MM.1S (cell line): Measurements from ENCODE around the gene SPATA31E1.

Experiments used
- DNase-seq: peaks from one replicate; pipeline ENCODE4 v3.0.0-alpha.2; 2015
- H2AFZ ChIP-seq: fragments of 300-600 bp; sonication (generic); 2 replicates; pipeline ENCODE4 v1.6.0; 2016; ENCODE audit warnings: antibody characterized with exemption, low read length
- H3F3A ChIP-seq: fragments of 300-600 bp; sonication (generic); 2 replicates; pipeline ENCODE4 v1.6.1; 2016; ENCODE audit warnings: mild to moderate bottlenecking, antibody characterized with exemption, low read length, moderate library complexity, mixed read lengths; ENCODE audit not compliant: insufficient read depth
- H3K27ac ChIP-seq: fragments of 300-600 bp; sonication (generic); 2 replicates; pipeline ENCODE4 v1.5.1; 2016; ENCODE audit warnings: mild to moderate bottlenecking, low read length
- H3K27me3 ChIP-seq: fragments of 300-600 bp; sonication (generic); replicated peaks from 2 replicates; pipeline ENCODE4 v1.6.0; 2016; ENCODE audit warnings: low read length; ENCODE audit not compliant: insufficient read depth
- H3K36me3 ChIP-seq: fragments of 300-600 bp; sonication (generic); replicated peaks from 2 replicates; pipeline ENCODE4 v1.6.1; 2016; ENCODE audit warnings: mild to moderate bottlenecking, low read length, mixed read lengths; ENCODE audit not compliant: insufficient read depth
- H3K4me1 ChIP-seq: fragments of 300-600 bp; sonication (generic); 2 replicates; pipeline ENCODE4 v1.6.1; 2016; ENCODE audit warnings: low read length, mixed read lengths
- H3K4me2 ChIP-seq: fragments of 300-600 bp; sonication (generic); 2 replicates; pipeline ENCODE4 v1.6.0; 2016; ENCODE audit warnings: low read depth, low read length
- H3K4me3 ChIP-seq: fragments of 300-600 bp; sonication (generic); 2 replicates; pipeline ENCODE4 v1.5.1; 2016; ENCODE audit warnings: low read length, mixed read lengths
- H3K79me2 ChIP-seq: fragments of 300-600 bp; sonication (generic); 2 replicates; pipeline ENCODE4 v1.6.1; 2016; ENCODE audit warnings: mixed run types, low read length, mixed read lengths
- H3K9ac ChIP-seq: fragments of 300-600 bp; sonication (generic); 2 replicates; pipeline ENCODE4 v1.6.1; 2016; ENCODE audit warnings: low read length, mixed read lengths
- H3K9me2 ChIP-seq: fragments of 300-600 bp; sonication (generic); replicated peaks from 2 replicates; pipeline ENCODE4 v1.6.1; 2016; ENCODE audit warnings: mild to moderate bottlenecking, low read length, mixed read lengths; ENCODE audit not compliant: insufficient read depth
- H3K9me3 ChIP-seq: fragments of 300-600 bp; sonication (generic); replicated peaks from 2 replicates; pipeline ENCODE4 v1.6.1; 2016; ENCODE audit warnings: mild to moderate bottlenecking, low read length, mixed read lengths; ENCODE audit not compliant: insufficient read depth
- H4K20me1 ChIP-seq: fragments of 300-600 bp; sonication (generic); 2 replicates; pipeline ENCODE4 v1.6.1; 2016; ENCODE audit warnings: mild to moderate bottlenecking, low read length, moderate library complexity, mixed read lengths; ENCODE audit not compliant: insufficient read depth
- CTCF ChIP-seq: fragments of 300-600 bp; sonication (generic); IDR thresholded peaks from 2 replicates; pipeline ENCODE4 v1.5.1; 2016; ENCODE audit warnings: antibody characterized with exemption, low read length, mixed read lengths
- EZH2 ChIP-seq: fragments of 300-600 bp; sonication (generic); optimal IDR thresholded peaks from 2 replicates; pipeline ENCODE3; 2017; ENCODE audit warnings: low read depth, mild to moderate bottlenecking, antibody characterized with exemption, low read length, mixed read lengths
- EZH2phosphoT487 ChIP-seq: fragments of 300-600 bp; sonication (generic); IDR thresholded peaks from 2 replicates; pipeline ENCODE4 v1.6.1; 2018; ENCODE audit warnings: antibody characterized with exemption, low read length

The SPATA31E1 gene

GRCh38 chr9:87892956-87893355, 10.3 kb downstream of the SPATA31E1 start:
- Histone ChIP-seq H3K4me3 (no peak overlapping the region), H3K9me2 (no peaks in the 10 kb centered on the region), H2AFZ (no peak overlapping the region), H3K4me1 (peaks cover 9% of the 10 kb centered on the region; the same call in 1 of the 2 replicates), H3K27me3 (no peaks in the 10 kb centered on the region), H3K27ac (no peak overlapping the region), H3K36me3 (no peaks in the 10 kb centered on the region), H4K20me1 (no peaks in the 10 kb centered on the region), H3K9me3 (no peaks in the 10 kb centered on the region), H3F3A (no peaks in the 10 kb centered on the region), H3K79me2 (no peaks in the 10 kb centered on the region), H3K4me2 (peak overlapping the region; percentile 2; the same call in 1 of the 2 replicates), H3K9ac (no peak overlapping the region)
- no peak for TF ChIP-seq EZH2
- TF ChIP-seq CTCF = no peak
- no peak for TF ChIP-seq EZH2phosphoT487
- peak; percentile 83 for DNase-seq

GRCh38 chr9:87894998-87895625, 12.4 kb downstream of the SPATA31E1 start:
- Histone ChIP-seq H3K4me3 (no peak overlapping the region), H3K4me1 (peaks cover 9% of the 10 kb centered on the region; the same call in 1 of the 2 replicates), H3K9ac (no peak overlapping the region), H3K27me3 (no peaks in the 10 kb centered on the region), H3K9me3 (no peaks in the 10 kb centered on the region), H4K20me1 (no peaks in the 10 kb centered on the region), H3F3A (no peaks in the 10 kb centered on the region), H2AFZ (no peak overlapping the region), H3K27ac (no peak overlapping the region), H3K4me2 (no peak overlapping the region), H3K36me3 (no peaks in the 10 kb centered on the region), H3K9me2 (no peaks in the 10 kb centered on the region), H3K79me2 (no peaks in the 10 kb centered on the region)
- TF ChIP-seq EZH2phosphoT487 (no peak), EZH2 (no peak), CTCF (no peak)
- DNase-seq = no peak

GRCh38 chr9:87896891-87897290, 14.2 kb downstream of the SPATA31E1 start:
- Histone ChIP-seq H3K9ac (no peak overlapping the region), H2AFZ (no peak overlapping the region), H3K27me3 (no peaks in the 10 kb centered on the region), H4K20me1 (no peaks in the 10 kb centered on the region), H3K36me3 (no peaks in the 10 kb centered on the region), H3K9me2 (no peaks in the 10 kb centered on the region), H3K79me2 (no peaks in the 10 kb centered on the region), H3K4me2 (no peak overlapping the region), H3K9me3 (no peaks in the 10 kb centered on the region), H3K4me3 (no peak overlapping the region), H3K27ac (no peak overlapping the region), H3F3A (no peaks in the 10 kb centered on the region), H3K4me1 (peaks cover 9% of the 10 kb centered on the region; the same call in 1 of the 2 replicates)
- DNase-seq = no peak
- TF ChIP-seq EZH2 = no peak
- no peak for TF ChIP-seq EZH2phosphoT487
- TF ChIP-seq CTCF = no peak
